ENCODE results near the gene TTLL10. TPM values are rescaled to one million over a fixed set of nuclear protein-coding genes. Genes with fewer than 3 reads are reported as not detected.

Gene TTLL10
- total and polyA plus RNA-seq, 2 experiments from 2014 or later = 0.45 TPM; not detected in 1

GRCh38 chr1:1146026-1146425 lies 27.7 kb upstream of the TTLL10 start:
- no peak overlapping the region for H3K4me3 Mint-ChIP-seq
- no peak overlapping the region for H3K4me3 ChIP-seq
- H4K20me1 ChIP-seq (replicated peaks; ENCODE audit: insufficient read depth) = no peaks in the 10 kb centered on the region
- H3K27me3 ChIP-seq (ENCODE audit: insufficient read depth) = no peaks in the 10 kb centered on the region
- no peak overlapping the region for H3K4me2 ChIP-seq
- H3F3A ChIP-seq (replicated peaks; ENCODE audit: low read depth) = no peaks in the 10 kb centered on the region
- peaks cover 4% of the 10 kb centered on the region; the same call in 1 of the 2 replicates for H3K4me1 ChIP-seq (ENCODE audit: insufficient read depth)
- H3K4me1 Mint-ChIP-seq = peaks cover 7% of the 10 kb centered on the region; the same call in 2 of the 3 replicates
- H3K27ac ChIP-seq (ENCODE audit: low read depth) = no peak overlapping the region
- H2AFZ ChIP-seq = no peak overlapping the region
- no peak for ATAC-seq
- no peaks in the 10 kb centered on the region; the same call in 2 of the 3 replicates for H3K9me3 Mint-ChIP-seq
- H3K79me2 ChIP-seq (replicated peaks; ENCODE audit: insufficient read depth) = no peaks in the 10 kb centered on the region
- DNase-seq (ENCODE audit: low spot score) = no peak
- no peaks in the 10 kb centered on the region for H3K36me3 Mint-ChIP-seq (ENCODE audit: low read depth)
- TF ChIP-seq POLR2AphosphoS5 (IDR thresholded peaks at IDR 0.05; ENCODE audit: low read depth) = no peak
- H3K27ac Mint-ChIP-seq = no peak overlapping the region
- peaks cover 5% of the 10 kb centered on the region for H3K27me3 Mint-ChIP-seq (ENCODE audit: insufficient read depth, low read depth, poor library complexity)
- no peaks in the 10 kb centered on the region; the same call in 1 of the 2 replicates for H3K36me3 ChIP-seq (ENCODE audit: insufficient read depth)
- H3K9me2 ChIP-seq (ENCODE audit: insufficient read depth) = no peaks in the 10 kb centered on the region

GRCh38 chr1:1146596-1146995 lies 27.1 kb upstream of the TTLL10 start:
- H3K4me1 ChIP-seq (ENCODE audit: insufficient read depth) = peaks cover 4% of the 10 kb centered on the region; the same call in 1 of the 2 replicates
- no peaks in the 10 kb centered on the region; the same call in 1 of the 2 replicates for H3K36me3 ChIP-seq (ENCODE audit: insufficient read depth)
- TF ChIP-seq NANOG (IDR thresholded peaks at IDR 0.05; ENCODE audit: borderline replicate concordance) = no peak
- TF ChIP-seq EZH2phosphoT487 (IDR thresholded peaks at IDR 0.05; ENCODE audit: unreplicated experiment) = no peak
- no peak for TF ChIP-seq POLR2AphosphoS5 (IDR thresholded peaks at IDR 0.05; ENCODE audit: low read depth)
- TF ChIP-seq ZNF331 (CRISPR knock-in tag; IDR thresholded peaks at IDR 0.05; ENCODE audit: low read depth) = no peak
- no peak for TF ChIP-seq ETS1 (IDR thresholded peaks at IDR 0.05)
- TF ChIP-seq REST (IDR thresholded peaks at IDR 0.05; ENCODE audit: unreplicated experiment) = no peak
- TF ChIP-seq CREB1 (CRISPR knock-in tag; IDR thresholded peaks at IDR 0.05; ENCODE audit: low read depth) = no peak
- Mint-ChIP-seq H3K4me1 (peaks cover 7% of the 10 kb centered on the region; the same call in 2 of the 3 replicates), H3K36me3 (ENCODE audit: low read depth) (no peaks in the 10 kb centered on the region), H3K9me3 (no peaks in the 10 kb centered on the region; the same call in 2 of the 3 replicates), H3K27ac (peak overlapping the region; percentile 44; the same call in 1 of the 2 replicates), H3K4me3 (no peak overlapping the region), H3K27me3 (ENCODE audit: insufficient read depth, low read depth, poor library complexity) (peaks cover 5% of the 10 kb centered on the region)
- no peaks in the 10 kb centered on the region for H3K9me2 ChIP-seq (ENCODE audit: insufficient read depth)
- DNase-seq (ENCODE audit: low spot score) (no peak), ATAC-seq (no peak)
- H2AFZ ChIP-seq = no peak overlapping the region
- H3K79me2 ChIP-seq (replicated peaks; ENCODE audit: insufficient read depth) = no peaks in the 10 kb centered on the region
- no peaks in the 10 kb centered on the region for H3K27me3 ChIP-seq (ENCODE audit: insufficient read depth)
- no peak overlapping the region for H3K4me3 ChIP-seq
- no peak overlapping the region for H3K27ac ChIP-seq (ENCODE audit: low read depth)
- no peak overlapping the region for H3K4me2 ChIP-seq
- no peaks in the 10 kb centered on the region for H3F3A ChIP-seq (replicated peaks; ENCODE audit: low read depth)
- no peaks in the 10 kb centered on the region for H4K20me1 ChIP-seq (replicated peaks; ENCODE audit: insufficient read depth)

Data from GM23338 (cell line).